Neuronal stem cell (in vitro differentiated cells): ENCODE data around the gene UBAP1L.

Experiments used
- DNase-seq: peaks from one replicate; pipeline ENCODE4 v3.0.0-alpha.2; 2013; ENCODE audit warnings: low spot score
- H2AFZ ChIP-seq: one replicate; pipeline ENCODE4 v1.6.1; 2013; ENCODE audit warnings: mild to moderate bottlenecking, low read length, inconsistent platforms
- H2AK5ac ChIP-seq: 2 replicates; pipeline ENCODE4 v1.6.1; 2013; ENCODE audit warnings: low read depth, mild to moderate bottlenecking, inconsistent platforms, low read length, moderate library complexity, mixed read lengths
- H2BK120ac ChIP-seq: 2 replicates; pipeline ENCODE4 v1.6.1; 2013; ENCODE audit warnings: low read depth, mild to moderate bottlenecking, inconsistent platforms, low read length, moderate library complexity, mixed read lengths
- H2BK12ac ChIP-seq: one replicate; pipeline ENCODE4 v1.6.1; 2013; ENCODE audit warnings: low read length, inconsistent platforms
- H2BK15ac ChIP-seq: 2 replicates; pipeline ENCODE4 v1.6.1; 2013; ENCODE audit warnings: mild to moderate bottlenecking, low read length, inconsistent platforms, mixed read lengths
- H2BK5ac ChIP-seq: one replicate; pipeline ENCODE4 v1.6.1; 2013; ENCODE audit warnings: inconsistent platforms, mild to moderate bottlenecking, low read length, moderate library complexity
- H3K14ac ChIP-seq: one replicate; pipeline ENCODE4 v1.6.1; 2013; ENCODE audit warnings: low read length, inconsistent platforms
- H3K18ac ChIP-seq: 2 replicates; pipeline ENCODE4 v1.6.1; 2013; ENCODE audit warnings: low read length, inconsistent platforms
- H3K23ac ChIP-seq: 2 replicates; pipeline ENCODE4 v1.6.1; 2013; ENCODE audit warnings: low read depth, mild to moderate bottlenecking, mixed read lengths, low read length, inconsistent platforms; ENCODE audit not compliant: poor library complexity
- H3K27ac ChIP-seq: replicated peaks from 3 replicates; pipeline ENCODE4 v1.5.1; 2013; ENCODE audit warnings: low read length, inconsistent platforms
- H3K27me3 ChIP-seq, 3 experiments: 2 replicates each; pipeline ENCODE4 v1.6.1; 2013; ENCODE audit warnings: low read length in 3 of 3, mild to moderate bottlenecking in 2 of 3, inconsistent platforms in 1 of 3, low read depth in 1 of 3, mixed read lengths in 1 of 3, moderate library complexity in 1 of 3; ENCODE audit not compliant: control insufficient read depth in 3 of 3, insufficient read depth in 3 of 3
- H3K36me3 ChIP-seq, 2 donors: replicated peaks in 1 of 2; 2 replicates each; pipeline ENCODE4 v1.6.1; 2013; ENCODE audit warnings: low read length in 2 of 2; ENCODE audit not compliant: control insufficient read depth in 2 of 2, insufficient read depth in 2 of 2
- H3K4ac ChIP-seq: 2 replicates; pipeline ENCODE4 v1.6.1; 2013; ENCODE audit warnings: inconsistent platforms, mild to moderate bottlenecking, low read length, moderate library complexity
- H3K4me1 ChIP-seq, 2 donors: 1 replicate in 1 of 2; 2 replicates in 1 of 2; pipeline ENCODE4 v1.6.1; 2013; ENCODE audit warnings: low read length in 2 of 2, low read depth in 1 of 2; ENCODE audit not compliant: control insufficient read depth in 2 of 2, insufficient read depth in 1 of 2
- H3K4me2 ChIP-seq: one replicate; pipeline ENCODE4 v1.6.1; 2013; ENCODE audit warnings: mild to moderate bottlenecking, low read length, inconsistent platforms; ENCODE audit not compliant: insufficient read depth, poor library complexity, severe bottlenecking
- H3K4me3 ChIP-seq, 2 donors: 2 replicates each; pipeline ENCODE4 v1.5.1; 2013; ENCODE audit warnings: low read length in 2 of 2, mild to moderate bottlenecking in 2 of 2, inconsistent platforms in 1 of 2, moderate library complexity in 1 of 2
- H3K79me1 ChIP-seq: one replicate; pipeline ENCODE4 v1.6.1; 2013; ENCODE audit warnings: low read depth, mild to moderate bottlenecking, inconsistent platforms, low read length, moderate library complexity
- H3K9ac ChIP-seq: one replicate; pipeline ENCODE4 v1.6.1; 2013; ENCODE audit warnings: mild to moderate bottlenecking, low read depth, low read length, inconsistent platforms; ENCODE audit not compliant: poor library complexity
- H3K9me3 ChIP-seq, 2 donors: replicated peaks in 1 of 2; 2 replicates each; pipeline versions ENCODE3 to v1.6.1; 2013; ENCODE audit warnings: low read length in 2 of 2, mild to moderate bottlenecking in 2 of 2, inconsistent platforms in 1 of 2, low read depth in 1 of 2, mixed read lengths in 1 of 2, moderate library complexity in 1 of 2; ENCODE audit not compliant: control insufficient read depth in 2 of 2, insufficient read depth in 1 of 2
- H4K8ac ChIP-seq: one replicate; pipeline ENCODE4 v1.6.1; 2013; ENCODE audit warnings: low read depth, mild to moderate bottlenecking, inconsistent platforms, low read length, moderate library complexity
- H4K91ac ChIP-seq: one replicate; pipeline ENCODE4 v1.6.1; 2013; ENCODE audit warnings: low read length, low read depth, mild to moderate bottlenecking, inconsistent platforms; ENCODE audit not compliant: poor library complexity
- WGBS, 2 donors: extraction: QIAGEN DNeasy Blood & Tissue Kit; methylation state at CpG; one replicate each; pipeline ENCODE4 v1.1.7; 2013; ENCODE audit warnings: missing lambda C conversion rate in 2 of 2, mixed read lengths in 1 of 2; ENCODE audit not compliant: insufficient read length in 2 of 2, insufficient replicate concordance in 1 of 2; ENCODE audit errors: extremely low coverage in 2 of 2; 5-methylcytosine and 5-hydroxymethylcytosine counted together

The UBAP1L gene

DNA sequence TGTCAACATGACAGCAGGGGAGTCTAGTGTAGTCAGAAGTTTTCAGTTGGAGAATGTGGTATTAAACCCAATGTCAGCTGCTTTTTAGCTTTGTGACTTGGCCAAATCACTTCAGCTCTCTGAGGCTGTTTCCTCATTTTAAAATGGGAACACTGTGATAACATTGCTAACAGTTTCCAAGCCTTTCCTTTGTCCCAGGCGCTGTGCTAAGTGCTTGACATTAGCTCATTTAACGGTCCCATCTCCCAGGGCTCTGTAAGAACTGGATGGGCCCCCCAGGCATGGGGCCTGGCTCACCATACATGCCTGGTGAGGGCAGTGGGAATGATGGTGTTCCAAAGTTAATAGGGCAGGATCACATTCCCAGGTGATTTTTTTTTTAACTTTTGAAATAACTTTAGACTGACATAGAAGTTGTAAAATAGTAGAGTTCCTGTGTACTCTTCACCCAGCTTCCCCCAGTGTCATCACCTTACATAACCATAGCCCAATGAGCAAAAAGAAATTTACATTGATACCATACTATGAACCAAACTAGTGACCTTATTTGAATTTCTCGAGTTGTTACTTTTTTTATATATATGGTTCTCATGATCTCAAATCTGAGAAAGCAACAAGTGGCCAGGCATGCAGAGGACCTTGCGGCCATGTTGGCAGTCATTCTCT lies 54.9 kb downstream of the UBAP1L start:
- H2BK12ac ChIP-seq: no peak overlapping the region
- H3K9ac ChIP-seq: no peak overlapping the region
- H3K36me3 ChIP-seq: no peaks in the 10 kb centered on the region
- no peak overlapping the region for H4K8ac ChIP-seq
- no peak overlapping the region for H3K4ac ChIP-seq
- H3K4me2 ChIP-seq: no peak overlapping the region
- H2AFZ ChIP-seq: no peak overlapping the region
- DNase-seq: no peak
- no peak overlapping the region for H2BK15ac ChIP-seq
- peaks cover 5 to 7% of the 10 kb centered on the region in 2 donors for H3K4me1 ChIP-seq
- H3K27me3 ChIP-seq: peaks cover 0 to 6% (median 0%) of the 10 kb centered on the region in 3 experiments
- H2BK120ac ChIP-seq: no peak overlapping the region
- H3K4me3 ChIP-seq: no peak overlapping the region
- H2AK5ac ChIP-seq: no peak overlapping the region
- no peak overlapping the region for H2BK5ac ChIP-seq
- H3K23ac ChIP-seq: no peak overlapping the region
- no peak overlapping the region for H4K91ac ChIP-seq
- H3K14ac ChIP-seq: no peak overlapping the region
- WGBS, 2 donors: no CpG with 5 or more reads among the region's 4 CpGs
- H3K27ac ChIP-seq: no peak overlapping the region
- no peak overlapping the region for H3K18ac ChIP-seq
- H3K9me3 ChIP-seq: peaks cover 0 to 2% of the 10 kb centered on the region in 2 donors
- H3K79me1 ChIP-seq: no peaks in the 10 kb centered on the region

- Histone ChIP-seq H3K4ac (no peak overlapping the region), H3K9me3 (peaks cover 0 to 2% of the 10 kb centered on the region in 2 donors), H4K91ac (no peak overlapping the region), H3K27ac (no peak overlapping the region), H3K79me1 (no peaks in the 10 kb centered on the region), H2AK5ac (no peak overlapping the region), H3K4me1 (peaks cover 5 to 7% of the 10 kb centered on the region in 2 donors), H3K27me3 (peaks cover 0 to 5% (median 0%) of the 10 kb centered on the region in 3 experiments), H2AFZ (no peak overlapping the region), H3K4me3 (peak overlapping the region in 1 of 2 donors; percentile 7), H3K18ac (no peak overlapping the region), H4K8ac (no peak overlapping the region), H3K4me2 (no peak overlapping the region), H2BK5ac (no peak overlapping the region), H3K9ac (no peak overlapping the region), H3K23ac (no peak overlapping the region), H2BK12ac (no peak overlapping the region), H2BK15ac (no peak overlapping the region), H3K36me3 (no peaks in the 10 kb centered on the region), H2BK120ac (no peak overlapping the region), H3K14ac (no peak overlapping the region)
- DNase-seq: no peak
- no CpG with 5 or more reads among the region's 3 CpGs for WGBS, 2 donors
Measured at GRCh38 chr15:65059369-65059750, 55.6 kb downstream of the UBAP1L start.

DNA sequence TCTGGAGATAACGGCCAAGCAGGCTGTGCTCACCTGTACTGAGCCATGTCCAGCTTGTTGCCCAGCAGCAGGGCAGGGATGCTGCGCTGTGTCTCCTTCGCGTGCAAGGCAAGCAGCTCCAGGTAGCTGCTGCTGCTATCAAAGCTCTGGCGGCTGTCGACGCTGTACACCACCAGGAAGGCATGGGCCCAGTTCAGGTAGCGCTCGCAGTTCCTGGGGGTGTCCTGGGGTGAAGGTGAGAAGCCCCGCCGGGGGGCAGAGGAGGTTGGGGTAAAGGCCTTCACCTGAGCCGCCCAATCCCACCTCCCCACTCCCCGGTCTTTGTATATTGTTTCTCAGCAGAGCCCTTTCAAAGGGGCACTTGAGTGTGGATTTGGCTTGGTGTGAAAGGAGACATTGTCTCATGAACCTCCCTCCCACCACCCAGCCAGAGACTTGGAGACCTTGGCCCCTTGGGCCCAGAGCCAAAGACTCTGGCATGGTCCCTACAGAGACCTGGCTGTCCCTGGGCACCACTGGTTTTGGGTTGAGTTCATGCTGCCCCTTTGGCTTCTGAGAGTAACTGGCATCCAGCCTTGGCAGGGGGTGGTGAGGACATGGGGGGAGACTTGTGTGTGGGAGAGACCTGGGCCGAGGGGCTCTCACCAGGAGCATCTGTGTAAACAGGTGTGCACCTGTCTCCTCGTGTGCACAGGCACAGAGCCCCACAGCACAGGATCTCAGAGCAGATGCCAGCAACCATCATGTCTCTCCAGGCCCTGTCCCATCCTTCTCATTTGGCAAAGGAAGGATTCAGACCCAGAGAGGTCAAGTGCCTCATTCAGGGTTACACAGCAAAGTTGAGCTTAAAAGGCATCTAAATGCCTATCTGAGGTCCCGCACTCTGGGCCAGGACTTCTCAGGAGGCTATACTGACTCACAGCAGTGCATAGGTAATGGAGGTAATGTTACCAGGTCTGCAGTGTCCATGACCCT lies 56.3 kb downstream of the UBAP1L start:
- Histone ChIP-seq H3K4ac (no peak overlapping the region), H3K27ac (no peak overlapping the region), H3K9me3 (peaks cover 0 to 2% of the 10 kb centered on the region in 2 donors), H2BK5ac (no peak overlapping the region), H2BK12ac (no peak overlapping the region), H4K8ac (no peak overlapping the region), H4K91ac (no peak overlapping the region), H3K23ac (no peak overlapping the region), H3K4me3 (peak overlapping the region in 1 of 2 donors; percentile 26), H3K9ac (peak overlapping the region; percentile 1), H3K4me1 (peaks cover 5 to 7% of the 10 kb centered on the region in 2 donors), H3K27me3 (no peaks in the 10 kb centered on the region), H2BK120ac (no peak overlapping the region), H3K14ac (no peak overlapping the region), H2AFZ (no peak overlapping the region), H3K18ac (peak overlapping the region; percentile 24), H3K4me2 (no peak overlapping the region), H2AK5ac (no peak overlapping the region), H2BK15ac (no peak overlapping the region), H3K79me1 (no peaks in the 10 kb centered on the region), H3K36me3 (no peaks in the 10 kb centered on the region)
- no CpG with 5 or more reads among the region's 16 CpGs for WGBS, 2 donors
- DNase-seq: no peak

- no peak overlapping the region for H3K4me2 ChIP-seq
- H3K9me3 ChIP-seq: peaks cover 0 to 2% of the 10 kb centered on the region in 2 donors
- H3K4me1 ChIP-seq: peaks cover 2 to 7% of the 10 kb centered on the region in 2 donors
- H2BK15ac ChIP-seq: no peak overlapping the region
- no peak overlapping the region for H3K14ac ChIP-seq
- DNase-seq: no peak
- H4K91ac ChIP-seq: no peak overlapping the region
- H3K9ac ChIP-seq: no peak overlapping the region
- no CpG with 5 or more reads among the region's 8 CpGs for WGBS, 2 donors
- H3K79me1 ChIP-seq: no peaks in the 10 kb centered on the region
- no peak overlapping the region for H4K8ac ChIP-seq
- no peaks in the 10 kb centered on the region for H3K27me3 ChIP-seq
- H2AK5ac ChIP-seq: no peak overlapping the region
- no peaks in the 10 kb centered on the region for H3K36me3 ChIP-seq
- H2BK5ac ChIP-seq: no peak overlapping the region
- no peak overlapping the region for H2AFZ ChIP-seq
- no peak overlapping the region for H2BK12ac ChIP-seq
- H3K23ac ChIP-seq: no peak overlapping the region
- no peak overlapping the region for H3K27ac ChIP-seq
- H2BK120ac ChIP-seq: no peak overlapping the region
- H3K18ac ChIP-seq: no peak overlapping the region
- H3K4ac ChIP-seq: no peak overlapping the region
- H3K4me3 ChIP-seq: no peak overlapping the region
Measured at GRCh38 chr15:65057549-65057940, 57.5 kb downstream of the UBAP1L start.
